HCT116 (cell line): ENCODE results near the gene SUCLG1.

ENCODE experiments used
- EZH2 ChIP-seq: fragments of 200-600 bp; sonication (generic); IDR thresholded peaks from 2 replicates; pipeline ENCODE4 v1.6.1; 2017; ENCODE audit warnings: antibody characterized with exemption, mixed run types
- MAX ChIP-seq: IDR thresholded peaks from 2 replicates; pipeline ENCODE4 v1.6.1; 2012
- POLR2A ChIP-seq: IDR thresholded peaks from 2 replicates; pipeline ENCODE4 v1.7.0; 2011; ENCODE audit warnings: borderline replicate concordance; ENCODE audit not compliant: insufficient read depth, insufficient read length; ENCODE audit errors: extremely low read depth
- POLR2AphosphoS5 ChIP-seq: IDR thresholded peaks from 2 replicates; pipeline ENCODE4 v1.6.1; 2011; ENCODE audit warnings: mild to moderate bottlenecking, low read depth, low read length, moderate library complexity
- SP1 ChIP-seq: IDR thresholded peaks from 2 replicates; pipeline ENCODE4 v1.6.1; 2012; ENCODE audit warnings: low read depth
- SRF ChIP-seq: IDR thresholded peaks from 2 replicates; pipeline ENCODE4 v1.6.1; 2012; ENCODE audit warnings: low read depth
- ZNF274 ChIP-seq: fragments of 200-500 bp; sonication (Bioruptor generic); IDR thresholded peaks from 2 replicates; pipeline ENCODE4 v1.6.1; 2014; ENCODE audit warnings: mild to moderate bottlenecking, low read depth, low read length, inconsistent platforms
- TF ChIP-seq, protein P1 (sequence below), 3 experiments: fragments of 200-600 bp in 1 of 3; sonication (generic) in 1 of 3; IDR thresholded peaks in 2 of 3; conservative IDR thresholded peaks in 1 of 3; 2 replicates each; pipeline ENCODE4 v1.5.1; 2012 to 2017; ENCODE audit warnings: low read depth in 2 of 3, low read length in 2 of 3, antibody characterized with exemption in 1 of 3, borderline replicate concordance in 1 of 3, control low read depth in 1 of 3, mild to moderate bottlenecking in 1 of 3, mixed read lengths in 1 of 3, mixed run types in 1 of 3, moderate library complexity in 1 of 3; ENCODE audit not compliant: insufficient read depth in 1 of 3

GRCh38 chr2:84378960-84379359 is 80.1 kb downstream of the SUCLG1 start:
- TF ChIP-seq, protein P1, sequence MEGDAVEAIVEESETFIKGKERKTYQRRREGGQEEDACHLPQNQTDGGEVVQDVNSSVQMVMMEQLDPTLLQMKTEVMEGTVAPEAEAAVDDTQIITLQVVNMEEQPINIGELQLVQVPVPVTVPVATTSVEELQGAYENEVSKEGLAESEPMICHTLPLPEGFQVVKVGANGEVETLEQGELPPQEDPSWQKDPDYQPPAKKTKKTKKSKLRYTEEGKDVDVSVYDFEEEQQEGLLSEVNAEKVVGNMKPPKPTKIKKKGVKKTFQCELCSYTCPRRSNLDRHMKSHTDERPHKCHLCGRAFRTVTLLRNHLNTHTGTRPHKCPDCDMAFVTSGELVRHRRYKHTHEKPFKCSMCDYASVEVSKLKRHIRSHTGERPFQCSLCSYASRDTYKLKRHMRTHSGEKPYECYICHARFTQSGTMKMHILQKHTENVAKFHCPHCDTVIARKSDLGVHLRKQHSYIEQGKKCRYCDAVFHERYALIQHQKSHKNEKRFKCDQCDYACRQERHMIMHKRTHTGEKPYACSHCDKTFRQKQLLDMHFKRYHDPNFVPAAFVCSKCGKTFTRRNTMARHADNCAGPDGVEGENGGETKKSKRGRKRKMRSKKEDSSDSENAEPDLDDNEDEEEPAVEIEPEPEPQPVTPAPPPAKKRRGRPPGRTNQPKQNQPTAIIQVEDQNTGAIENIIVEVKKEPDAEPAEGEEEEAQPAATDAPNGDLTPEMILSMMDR (IDR thresholded peaks at IDR 0.05 in 2 of 3, conservative IDR thresholded peaks at IDR 0.05 in 1 of 3; ENCODE audit: borderline replicate concordance in 1 of 3, insufficient read depth in 1 of 3, low read depth in 2 of 3, low read length in 2 of 3) = no peak
- TF ChIP-seq SP1 = no peak
- no peak for TF ChIP-seq MAX
- no peak for TF ChIP-seq POLR2AphosphoS5
- no peak for TF ChIP-seq EZH2
- TF ChIP-seq SRF = no peak
- no peak for TF ChIP-seq POLR2A
- TF ChIP-seq ZNF274 = no peak
